Fibroblast of lung (primary cell): ENCODE data around the gene GRM4.

Experiments used
- EZH2 ChIP-seq: IDR thresholded peaks from 2 replicates; pipeline ENCODE4 v1.5.1; 2012; ENCODE audit warnings: low read length, control low read depth, mild to moderate bottlenecking; ENCODE audit errors: missing control alignments
- TF ChIP-seq, protein P1 (sequence below), 2 donors: IDR thresholded peaks in 1 of 2; conservative IDR thresholded peaks in 1 of 2; 1 replicate in 1 of 2; 2 replicates in 1 of 2; pipeline ENCODE4 v1.5.1; 2011 to 2012; ENCODE audit warnings: low read length in 2 of 2, control low read depth in 1 of 2, inconsistent platforms in 1 of 2, low read depth in 1 of 2, mild to moderate bottlenecking in 1 of 2

DNA sequence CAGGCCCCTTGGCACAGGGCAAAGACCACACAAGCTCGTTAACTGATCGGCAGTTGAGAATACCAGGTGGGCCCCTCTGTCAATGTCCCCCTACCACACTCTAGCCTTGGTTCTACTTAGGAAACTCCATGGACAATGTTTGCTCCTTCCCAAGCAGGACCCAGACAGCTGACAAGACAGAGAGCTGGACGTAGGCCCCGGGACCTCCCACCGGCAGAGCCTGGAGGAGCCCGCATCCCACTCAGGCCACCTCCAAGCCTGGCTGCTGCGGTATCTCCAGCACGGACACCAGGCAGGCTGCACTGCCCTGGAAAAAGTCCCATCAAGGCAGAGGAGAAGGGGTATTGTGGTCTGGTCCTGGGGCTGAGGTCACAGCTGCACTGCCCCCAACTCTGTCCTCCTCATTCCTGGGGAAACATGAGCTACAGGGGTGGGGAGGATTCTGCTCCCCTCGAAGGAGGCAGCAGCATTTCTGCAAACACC lies 6.2 kb upstream of the GRM4 start:
- TF ChIP-seq EZH2, result no peak
- TF ChIP-seq, protein P1, sequence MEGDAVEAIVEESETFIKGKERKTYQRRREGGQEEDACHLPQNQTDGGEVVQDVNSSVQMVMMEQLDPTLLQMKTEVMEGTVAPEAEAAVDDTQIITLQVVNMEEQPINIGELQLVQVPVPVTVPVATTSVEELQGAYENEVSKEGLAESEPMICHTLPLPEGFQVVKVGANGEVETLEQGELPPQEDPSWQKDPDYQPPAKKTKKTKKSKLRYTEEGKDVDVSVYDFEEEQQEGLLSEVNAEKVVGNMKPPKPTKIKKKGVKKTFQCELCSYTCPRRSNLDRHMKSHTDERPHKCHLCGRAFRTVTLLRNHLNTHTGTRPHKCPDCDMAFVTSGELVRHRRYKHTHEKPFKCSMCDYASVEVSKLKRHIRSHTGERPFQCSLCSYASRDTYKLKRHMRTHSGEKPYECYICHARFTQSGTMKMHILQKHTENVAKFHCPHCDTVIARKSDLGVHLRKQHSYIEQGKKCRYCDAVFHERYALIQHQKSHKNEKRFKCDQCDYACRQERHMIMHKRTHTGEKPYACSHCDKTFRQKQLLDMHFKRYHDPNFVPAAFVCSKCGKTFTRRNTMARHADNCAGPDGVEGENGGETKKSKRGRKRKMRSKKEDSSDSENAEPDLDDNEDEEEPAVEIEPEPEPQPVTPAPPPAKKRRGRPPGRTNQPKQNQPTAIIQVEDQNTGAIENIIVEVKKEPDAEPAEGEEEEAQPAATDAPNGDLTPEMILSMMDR (conservative IDR thresholded peaks at IDR 0.05 in 1 of 2, IDR thresholded peaks at IDR 0.05 in 1 of 2; ENCODE audit: low read depth in 1 of 2, low read length in 2 of 2), result no peak
